Aorta (tissue), 5 donors: Measurements from ENCODE around the gene SAMM50. TPM values are rescaled to one million over a fixed set of nuclear protein-coding genes. Genes with fewer than 3 reads are reported as not detected.
A peak's percentile ranks its signal among the peaks of the same experiment; 100 is the strongest.

Experiments used
- ATAC-seq: fragments of 200-7000 bp; cut with Tn5 transposase; one replicate; pipeline ENCODE4 v1.9.1; 2022; ENCODE audit warnings: moderate library complexity; ENCODE audit not compliant: low FRiP score
- DNase-seq, 2 donors: peaks; one replicate each; pipeline ENCODE4 v3.0.0-alpha.2; 2020
- H3K27ac ChIP-seq, 2 donors: one replicate each; pipeline ENCODE4 v1.5.1; 2013; ENCODE audit warnings: low read length in 2 of 2, mild to moderate bottlenecking in 2 of 2, moderate library complexity in 2 of 2, control low read depth in 1 of 2, inconsistent platforms in 1 of 2, low read depth in 1 of 2
- H3K27me3 ChIP-seq, 2 donors: one replicate each; pipeline ENCODE4 v1.6.1; 2013; ENCODE audit warnings: control low read depth in 1 of 2, low read length in 1 of 2, mild to moderate bottlenecking in 1 of 2, moderate library complexity in 1 of 2; ENCODE audit not compliant: insufficient read depth in 2 of 2, control insufficient read depth in 1 of 2
- H3K36me3 ChIP-seq, 2 donors: one replicate each; pipeline ENCODE4 v1.6.1; 2013; ENCODE audit warnings: control low read depth in 1 of 2, low read length in 1 of 2, mild to moderate bottlenecking in 1 of 2; ENCODE audit not compliant: insufficient read depth in 2 of 2, control insufficient read depth in 1 of 2
- H3K4me1 ChIP-seq, 2 donors: one replicate each; pipeline ENCODE4 v1.6.1; 2013; ENCODE audit warnings: low read length in 2 of 2, control low read depth in 1 of 2, mild to moderate bottlenecking in 1 of 2, moderate library complexity in 1 of 2; ENCODE audit not compliant: insufficient read depth in 2 of 2, control insufficient read depth in 1 of 2
- H3K4me3 ChIP-seq, 2 donors: one replicate each; pipeline ENCODE4 v1.5.1; 2013; ENCODE audit warnings: low read length in 2 of 2, control low read depth in 1 of 2, mild to moderate bottlenecking in 1 of 2
- H3K9me3 ChIP-seq: one replicate; pipeline ENCODE4 v1.6.1; 2013; ENCODE audit warnings: mild to moderate bottlenecking, low read length; ENCODE audit not compliant: control insufficient read depth
- WGBS, 2 donors: extraction: QIAGEN DNeasy Blood & Tissue Kit; methylation state at CpG; one replicate each; pipeline ENCODE4 v1.1.7; 2013; 5-methylcytosine and 5-hydroxymethylcytosine counted together
- intact Hi-C, 2 donors: fragments of 100-400 bp; cut with DNase I; formaldehyde crosslinking; loops; one replicate each; pipeline versions ENCODE4 v1.14.2 to v1.15.0; 2022
- polyA plus RNA-seq, 2 donors: library from polyadenylated mRNA; stranded (reverse); fragments of 200-250 nt; gene quantifications; one replicate each; pipeline ENCODE4 v1.2.3, GENCODE V29; 2013
- total RNA-seq, 2 donors: library from RNA; stranded (reverse); fragmentation: NEBNext Ultra II Directional; extraction: Animal tissue kit (Norgen Biotek cat#: 25700); gene quantifications; one replicate each; pipeline ENCODE4 v1.2.1, GENCODE V29; 2021
- donor health status: healthy with polysubstance abuse.
- donor health status: Bipolar disorder and iron deficiency.
- donor health status: DM: no; HTN: no; CAD: no.
- donor health status: DM: no; HTN: no; CAD: no.
- donor health status: DM: yes; HTN: yes; CAD: no.

The SAMM50 gene
- total and polyA plus RNA-seq, 4 donors: 20.9 to 29.7 (median 29.3) TPM

DNA sequence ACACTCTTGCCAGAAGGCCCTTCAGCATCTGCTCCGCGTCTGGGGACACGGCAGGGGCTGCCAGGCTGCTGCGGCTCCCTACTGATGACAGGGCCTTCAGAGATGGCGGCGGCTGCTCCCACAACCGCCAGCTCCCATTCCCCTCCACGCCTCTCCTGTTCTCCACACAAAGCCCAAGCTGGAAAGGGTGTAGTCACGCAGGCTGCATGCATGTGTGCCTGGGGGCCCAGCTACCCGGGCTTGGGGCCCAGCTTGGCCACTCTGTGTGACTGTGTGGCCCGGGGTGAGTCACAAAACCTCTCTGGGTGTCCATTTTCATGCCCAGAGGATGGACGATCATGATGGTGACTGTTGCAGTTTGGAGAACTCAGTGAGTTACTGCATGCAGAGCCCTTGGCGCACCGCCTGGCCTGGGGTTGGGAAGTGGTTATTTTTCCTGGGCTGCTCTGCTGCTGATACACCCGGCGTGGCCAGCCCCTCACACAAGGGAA, 37.1 kb downstream of the SAMM50 start:
- no peaks in the 10 kb centered on the region for H3K27me3 ChIP-seq
- DNase-seq (no peak), ATAC-seq (no peak)
- WGBS, 2 donors: 74 to 80% methylated on average over 16 of the region's 16 CpGs
- H3K27ac ChIP-seq: no peak overlapping the region
- no peaks in the 10 kb centered on the region for H3K9me3 ChIP-seq
- H3K4me1 ChIP-seq: no peaks in the 10 kb centered on the region
- peaks cover 0 to 17% of the 10 kb centered on the region in 2 donors for H3K36me3 ChIP-seq
- H3K4me3 ChIP-seq: no peak overlapping the region
- intact Hi-C loops: loop anchor here in 1 of 2 donors (5.0 kb wide), 1 partner anchor 90 kb away; no protein-coding TSS in a partner anchor

DNA sequence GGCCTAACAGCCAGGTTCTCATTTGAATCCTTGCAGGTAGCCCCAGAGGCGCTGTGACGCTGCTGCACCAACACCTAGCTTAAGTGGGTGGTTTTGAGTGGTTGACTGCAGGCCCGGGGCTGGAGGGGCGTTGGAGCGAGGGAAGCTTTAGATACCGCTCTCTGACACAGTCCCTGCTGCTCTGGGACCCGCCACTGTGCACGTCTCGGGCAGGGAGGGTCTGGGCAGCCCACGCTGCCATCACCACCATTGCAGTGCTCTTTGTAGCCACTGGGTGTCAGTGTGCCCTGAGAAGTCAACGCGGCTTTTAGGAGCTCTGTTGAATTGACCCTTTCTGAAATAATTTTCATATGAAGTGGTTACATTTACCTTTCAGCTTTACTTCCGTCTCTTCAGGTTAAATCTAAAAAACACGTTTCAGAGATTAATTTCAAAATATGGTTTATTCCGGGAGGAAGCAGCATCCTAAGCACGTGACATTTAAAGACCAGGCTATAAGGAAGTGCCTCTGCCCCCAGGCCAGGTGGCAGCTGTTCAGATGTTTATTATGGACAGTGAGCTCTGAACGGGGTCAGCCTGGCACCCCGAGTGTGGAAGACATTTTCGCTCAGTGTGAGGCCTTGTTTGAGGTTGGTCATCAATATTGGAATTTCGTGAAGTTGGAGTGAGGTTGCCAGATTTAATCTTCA, 38.0 kb downstream of the SAMM50 start:
- no peaks in the 10 kb centered on the region for H3K27me3 ChIP-seq
- WGBS, 2 donors: 33 to 35% methylated on average over 20 of the region's 20 CpGs
- DNase-seq: peak in 1 of 2 donors; percentile 58

DNA sequence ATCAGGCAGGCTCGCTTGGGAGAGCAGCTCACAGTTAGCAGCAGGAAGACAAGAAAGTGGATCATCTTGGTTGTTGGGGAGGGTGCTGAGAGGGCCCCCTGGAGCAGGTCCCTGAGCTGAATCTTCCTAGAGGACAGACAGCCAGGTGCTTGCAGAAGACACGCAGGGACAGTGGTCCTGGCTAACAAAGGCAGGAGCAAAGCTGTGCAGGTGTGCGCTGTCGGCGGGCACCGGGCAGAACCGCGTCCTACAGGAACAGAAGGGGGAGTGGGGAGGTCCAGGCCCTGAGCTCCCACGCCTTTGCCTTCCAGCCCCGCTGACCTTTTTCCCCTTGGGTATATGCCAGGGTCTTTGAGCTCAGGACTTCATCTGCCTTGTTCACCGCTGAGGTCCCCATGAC, 38.8 kb downstream of the SAMM50 start:
- no peak for DNase-seq
- H3K27me3 ChIP-seq: no peaks in the 10 kb centered on the region
- intact Hi-C loops: loop anchor here (2.0 to 5.0 kb wide), 2 partner anchors 88 to 633 kb away; no protein-coding TSS in a partner anchor
- H3K36me3 ChIP-seq: peaks cover 0 to 17% of the 10 kb centered on the region in 2 donors
- WGBS, 2 donors: 95% methylated on average over 9 to 11 of the region's 11 CpGs
- no peaks in the 10 kb centered on the region for H3K9me3 ChIP-seq
- no peak overlapping the region for H3K27ac ChIP-seq
- H3K4me3 ChIP-seq: no peak overlapping the region
- no peak for ATAC-seq
- no peaks in the 10 kb centered on the region for H3K4me1 ChIP-seq

More for the DNA sequence above, 38.0 kb downstream of the SAMM50 start:
- Histone ChIP-seq H3K27ac (no peak overlapping the region), H3K4me1 (no peaks in the 10 kb centered on the region), H3K36me3 (peaks cover 0 to 17% of the 10 kb centered on the region in 2 donors), H3K4me3 (no peak overlapping the region), H3K9me3 (no peaks in the 10 kb centered on the region)
- peak; percentile 81 for ATAC-seq
- intact Hi-C loops: loop anchor here in 1 of 2 donors (1.0 to 5.0 kb wide), 2 partner anchors 89 to 633 kb away; no protein-coding TSS in a partner anchor

DNA sequence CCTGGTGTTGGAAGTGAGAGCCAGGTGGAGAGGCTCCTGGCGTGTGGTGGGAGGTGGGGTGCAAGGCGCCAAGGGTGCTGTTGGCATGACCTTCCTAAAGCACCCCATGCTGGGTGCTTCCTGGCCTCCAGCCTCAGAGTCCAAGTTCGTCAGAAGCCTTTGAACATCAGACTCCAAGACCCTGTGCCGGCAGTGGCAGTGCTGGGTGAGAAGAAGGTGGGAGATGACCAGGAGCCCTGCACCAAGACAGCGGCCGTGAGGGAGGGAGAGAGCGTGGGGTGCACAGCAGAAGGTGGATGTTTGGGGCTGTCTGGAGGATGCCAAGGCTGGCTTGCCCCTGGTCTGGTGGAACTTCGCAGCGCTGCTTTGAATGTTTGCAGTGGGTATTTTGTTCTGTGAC, 39.2 kb downstream of the SAMM50 start:
- no peaks in the 10 kb centered on the region for H3K9me3 ChIP-seq
- H3K27me3 ChIP-seq: no peaks in the 10 kb centered on the region
- H3K36me3 ChIP-seq: peaks cover 0 to 17% of the 10 kb centered on the region in 2 donors
- ATAC-seq: no peak
- no peaks in the 10 kb centered on the region for H3K4me1 ChIP-seq
- H3K4me3 ChIP-seq: no peak overlapping the region
- intact Hi-C loops: loop anchor here (2.0 to 5.0 kb wide), 2 partner anchors 88 to 632 kb away; no protein-coding TSS in a partner anchor
- WGBS, 2 donors: 85 to 91% methylated on average over 9 of the region's 9 CpGs
- DNase-seq: no peak
- H3K27ac ChIP-seq: no peak overlapping the region

DNA sequence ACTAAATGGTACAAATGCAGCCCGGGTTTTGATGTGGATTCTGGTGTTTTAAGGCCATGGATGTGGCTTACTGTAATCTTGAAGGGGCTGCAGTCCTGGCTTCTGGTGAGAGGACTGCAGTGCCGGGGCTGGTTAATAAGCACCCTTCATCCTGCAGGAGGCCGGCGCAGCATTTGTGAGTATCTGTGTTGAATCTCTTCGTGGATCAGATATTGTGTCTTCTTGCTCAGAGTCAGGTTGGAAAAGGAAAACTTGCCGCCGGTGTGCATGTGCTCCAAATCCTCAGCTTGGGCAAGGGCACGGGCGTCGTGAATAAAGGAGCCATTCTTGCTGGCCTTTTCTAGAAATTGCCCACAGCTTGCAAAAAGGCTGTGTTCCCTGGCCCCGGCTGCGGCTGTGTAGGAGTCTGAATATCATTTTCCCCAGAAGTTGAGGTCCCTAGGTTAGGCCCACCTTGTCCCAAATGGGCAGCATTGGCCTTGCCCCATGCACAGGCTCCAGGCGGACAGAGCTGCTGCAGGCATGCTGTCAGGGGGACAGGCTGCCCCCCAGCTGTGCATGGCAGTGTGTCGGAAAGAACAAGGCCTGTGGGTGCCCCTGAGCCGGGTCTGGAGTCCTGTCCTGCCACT, 39.9 kb downstream of the SAMM50 start:
- WGBS, 2 donors: 93 to 94% methylated on average over 15 of the region's 15 CpGs
- Histone ChIP-seq H3K4me1 (no peaks in the 10 kb centered on the region), H3K27me3 (no peaks in the 10 kb centered on the region), H3K27ac (no peak overlapping the region), H3K4me3 (no peak overlapping the region), H3K9me3 (no peaks in the 10 kb centered on the region), H3K36me3 (peaks cover 0 to 17% of the 10 kb centered on the region in 2 donors)
- no peak for ATAC-seq
- no peak for DNase-seq
- intact Hi-C loops: loop anchor here in 1 of 2 donors (2.0 kb wide), 1 partner anchor 632 kb away; no protein-coding TSS in a partner anchor

DNA sequence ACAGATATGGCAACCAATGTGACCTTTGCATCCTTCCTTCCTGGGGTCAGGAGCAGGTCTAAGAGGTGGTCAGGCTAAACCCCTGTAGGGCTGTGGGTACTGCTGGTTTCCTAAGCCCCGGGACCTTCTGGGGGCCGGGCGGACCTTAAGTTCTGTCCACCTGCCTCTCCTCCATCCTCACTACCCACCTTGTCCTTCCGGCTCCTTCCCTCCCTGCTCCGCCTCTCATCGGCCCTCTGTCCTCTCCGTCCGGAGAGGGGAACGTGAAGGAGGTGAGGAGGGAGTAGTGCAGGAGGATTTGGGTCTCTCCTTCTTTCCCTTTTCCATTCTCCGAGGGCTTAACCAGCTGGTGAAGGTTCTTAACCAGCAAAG, 40.5 kb downstream of the SAMM50 start:
- Histone ChIP-seq H3K36me3 (peaks cover 0 to 15% of the 10 kb centered on the region in 2 donors), H3K4me3 (no peak overlapping the region), H3K9me3 (no peaks in the 10 kb centered on the region), H3K4me1 (no peaks in the 10 kb centered on the region), H3K27ac (no peak overlapping the region), H3K27me3 (no peaks in the 10 kb centered on the region)
- intact Hi-C loops: loop anchor here in 1 of 2 donors (2.0 kb wide), 1 partner anchor 631 kb away; no protein-coding TSS in a partner anchor
- DNase-seq (no peak), ATAC-seq (no peak)
- WGBS, 2 donors: 87 to 94% methylated on average over 10 of the region's 10 CpGs

DNA sequence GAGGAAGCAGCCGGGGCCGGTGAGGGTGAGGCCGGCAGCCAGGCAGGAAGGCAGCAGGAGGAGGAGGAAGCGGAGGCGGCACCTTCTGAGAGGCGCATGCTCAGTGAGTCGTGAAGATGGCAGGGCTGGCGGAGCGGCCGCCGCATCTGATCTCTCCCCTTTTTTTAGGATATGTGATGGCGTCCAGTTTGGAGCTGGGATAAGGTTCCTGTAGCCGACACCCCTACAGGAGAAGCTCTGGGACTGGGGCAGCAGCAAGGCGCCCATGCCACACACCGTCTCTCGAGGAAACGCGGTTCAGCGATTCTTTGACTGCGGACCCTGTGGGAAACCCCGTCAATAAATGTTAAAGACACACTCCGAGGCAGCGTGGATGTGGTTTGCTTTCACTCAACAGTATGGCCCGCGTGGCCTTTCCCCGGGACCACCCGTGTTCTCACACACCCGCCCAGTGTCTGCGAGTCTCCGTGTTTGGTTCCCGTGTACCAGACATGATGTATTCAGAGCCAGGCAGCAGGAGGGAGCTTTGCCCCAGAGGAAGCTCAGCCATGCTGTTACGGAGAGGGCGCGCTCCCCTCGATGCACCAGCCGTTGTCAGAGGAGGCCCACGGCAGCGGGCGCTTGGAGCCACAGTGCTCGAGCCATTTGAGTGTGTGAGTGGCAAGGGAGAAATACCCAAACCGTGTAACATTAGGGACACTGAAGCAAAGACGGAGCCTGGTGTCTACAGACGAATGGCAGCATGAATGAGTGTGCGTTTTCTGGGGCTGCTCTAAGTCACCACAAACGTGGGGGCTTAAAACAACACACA, 41.1 kb downstream of the SAMM50 start:
- ATAC-seq (no peak), DNase-seq (peak; percentile 81 to 84)
- intact Hi-C loops: no loop called here
- H3K36me3 ChIP-seq: peaks cover 0 to 15% of the 10 kb centered on the region in 2 donors
- no peaks in the 10 kb centered on the region for H3K4me1 ChIP-seq
- no peaks in the 10 kb centered on the region for H3K27me3 ChIP-seq
- no peak overlapping the region for H3K4me3 ChIP-seq
- H3K27ac ChIP-seq: no peak overlapping the region
- H3K9me3 ChIP-seq: no peaks in the 10 kb centered on the region
- 86 to 89% methylated on average over 45 of the region's 45 CpGs for WGBS, 2 donors

DNA sequence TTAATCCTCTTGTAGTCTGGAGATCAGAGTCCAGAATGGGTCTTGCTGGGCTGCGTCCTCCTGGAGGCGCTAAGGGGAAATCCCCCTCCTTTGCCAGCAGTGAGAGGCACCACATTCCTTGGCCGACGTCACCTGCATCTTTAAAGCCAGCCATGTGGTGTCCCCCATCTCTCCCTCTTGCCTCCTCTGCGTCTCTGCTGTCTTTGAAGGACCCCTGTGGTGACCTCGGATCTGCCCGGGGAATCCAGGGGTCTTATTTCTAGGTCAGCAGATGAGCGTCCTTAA, 41.7 kb downstream of the SAMM50 start:
- DNase-seq (no peak), ATAC-seq (no peak)
- intact Hi-C loops: no loop called here
- no peaks in the 10 kb centered on the region for H3K27me3 ChIP-seq
- no peaks in the 10 kb centered on the region for H3K4me1 ChIP-seq
- no peak overlapping the region for H3K4me3 ChIP-seq
- H3K9me3 ChIP-seq: no peaks in the 10 kb centered on the region
- no peak overlapping the region for H3K27ac ChIP-seq
- 74 to 84% methylated on average over 8 of the region's 8 CpGs for WGBS, 2 donors
- H3K36me3 ChIP-seq: peaks cover 0 to 13% of the 10 kb centered on the region in 2 donors
